C4-2B (cell line): ENCODE data around the gene TAMALIN.
A peak's percentile ranks its signal among the peaks of the same experiment; 100 is the strongest.

ENCODE experiments used
- H3K27ac ChIP-seq: fragments of 450-650 bp; 2 replicates; pipeline ENCODE4 v1.5.1; 2017
- ZFX ChIP-seq: fragments of 450-650 bp; IDR thresholded peaks from 2 replicates; pipeline ENCODE4 v1.6.1; 2017
- TF ChIP-seq, protein P1 (sequence below): fragments of 450-650 bp; conservative IDR thresholded peaks from 2 replicates; pipeline ENCODE4 v1.5.1; 2017; ENCODE audit warnings: mild to moderate bottlenecking

Gene TAMALIN

DNA sequence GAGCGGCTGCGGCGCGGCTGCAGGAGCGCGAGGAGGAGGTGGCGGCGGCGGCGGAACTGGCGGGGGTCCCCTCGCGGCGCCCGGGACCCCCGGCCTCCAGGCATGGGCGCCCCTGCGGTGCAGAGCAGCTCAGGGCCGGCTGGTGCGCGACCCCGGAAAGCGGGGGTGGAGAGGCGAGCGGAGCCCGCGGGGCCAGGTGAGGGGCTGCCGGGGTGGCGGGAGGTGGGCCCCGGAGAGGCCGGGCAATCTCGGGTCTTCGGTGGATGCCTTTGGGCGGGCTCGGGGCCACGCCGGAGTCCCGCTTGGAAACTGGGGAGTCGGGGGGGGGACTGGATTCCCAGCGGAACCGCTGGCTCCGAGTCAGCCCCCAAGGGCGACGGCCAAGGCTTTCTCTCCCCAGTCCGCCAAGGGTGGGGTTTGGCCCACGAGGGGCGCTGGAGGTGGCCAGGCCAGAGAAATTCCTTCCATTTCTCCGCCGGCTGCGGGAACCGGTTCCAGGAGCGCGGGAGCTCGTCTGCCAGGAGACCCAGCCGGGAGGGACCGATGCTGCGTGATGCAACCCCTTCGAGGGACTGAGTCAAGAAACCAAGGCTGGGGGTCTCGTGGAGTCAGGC is 30.6 kb downstream of the TAMALIN start:
- TF ChIP-seq, protein P1, sequence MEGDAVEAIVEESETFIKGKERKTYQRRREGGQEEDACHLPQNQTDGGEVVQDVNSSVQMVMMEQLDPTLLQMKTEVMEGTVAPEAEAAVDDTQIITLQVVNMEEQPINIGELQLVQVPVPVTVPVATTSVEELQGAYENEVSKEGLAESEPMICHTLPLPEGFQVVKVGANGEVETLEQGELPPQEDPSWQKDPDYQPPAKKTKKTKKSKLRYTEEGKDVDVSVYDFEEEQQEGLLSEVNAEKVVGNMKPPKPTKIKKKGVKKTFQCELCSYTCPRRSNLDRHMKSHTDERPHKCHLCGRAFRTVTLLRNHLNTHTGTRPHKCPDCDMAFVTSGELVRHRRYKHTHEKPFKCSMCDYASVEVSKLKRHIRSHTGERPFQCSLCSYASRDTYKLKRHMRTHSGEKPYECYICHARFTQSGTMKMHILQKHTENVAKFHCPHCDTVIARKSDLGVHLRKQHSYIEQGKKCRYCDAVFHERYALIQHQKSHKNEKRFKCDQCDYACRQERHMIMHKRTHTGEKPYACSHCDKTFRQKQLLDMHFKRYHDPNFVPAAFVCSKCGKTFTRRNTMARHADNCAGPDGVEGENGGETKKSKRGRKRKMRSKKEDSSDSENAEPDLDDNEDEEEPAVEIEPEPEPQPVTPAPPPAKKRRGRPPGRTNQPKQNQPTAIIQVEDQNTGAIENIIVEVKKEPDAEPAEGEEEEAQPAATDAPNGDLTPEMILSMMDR, result no peak
- peak; percentile 39; the same call in 1 of the 2 replicates for TF ChIP-seq ZFX
- peak overlapping the region; percentile 80 for H3K27ac ChIP-seq

DNA sequence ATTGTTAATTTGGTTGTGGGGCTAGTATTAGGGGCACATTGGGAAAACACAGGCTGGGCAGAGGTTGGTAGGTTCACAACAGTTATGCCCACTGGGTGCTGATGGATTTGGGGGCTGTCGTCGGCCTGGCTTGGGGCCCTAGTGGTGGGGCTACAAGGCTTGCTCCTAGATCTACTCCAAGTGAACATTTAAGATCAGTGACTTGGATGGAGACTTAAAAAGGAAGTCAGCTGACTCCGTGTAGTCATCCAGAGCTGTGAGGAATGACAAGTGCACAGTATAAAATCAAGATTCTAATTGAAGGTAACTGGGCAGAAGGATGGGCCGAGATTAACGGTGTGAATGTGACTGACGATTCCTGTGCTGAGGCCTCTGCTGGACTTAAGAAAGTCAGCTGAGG is 31.7 kb downstream of the TAMALIN start:
- TF ChIP-seq, protein P1, result no peak
- TF ChIP-seq ZFX, result no peak
- H3K27ac ChIP-seq, result no peak overlapping the region

DNA sequence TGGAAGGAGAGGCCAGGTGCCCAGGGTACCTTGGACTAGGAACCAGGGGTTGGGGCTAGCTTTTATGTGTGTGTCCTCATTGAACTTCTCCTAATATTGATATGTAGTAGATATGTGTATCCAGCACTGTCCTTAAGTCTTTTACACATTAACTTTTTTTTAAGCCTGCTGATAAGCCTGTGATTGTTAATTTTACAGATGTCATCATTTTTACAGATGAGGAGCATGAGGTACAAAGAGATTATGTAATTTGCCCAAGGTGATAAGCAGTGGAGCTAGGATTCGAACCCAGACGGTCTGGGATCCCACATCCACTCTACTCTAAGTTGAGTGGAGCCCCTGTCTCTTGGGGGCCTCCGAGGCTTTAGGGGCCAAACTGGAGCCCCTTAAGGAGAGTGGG is 34.3 kb downstream of the TAMALIN start:
- no peak for TF ChIP-seq ZFX
- TF ChIP-seq, protein P1, result no peak
- H3K27ac ChIP-seq, result no peak overlapping the region

DNA sequence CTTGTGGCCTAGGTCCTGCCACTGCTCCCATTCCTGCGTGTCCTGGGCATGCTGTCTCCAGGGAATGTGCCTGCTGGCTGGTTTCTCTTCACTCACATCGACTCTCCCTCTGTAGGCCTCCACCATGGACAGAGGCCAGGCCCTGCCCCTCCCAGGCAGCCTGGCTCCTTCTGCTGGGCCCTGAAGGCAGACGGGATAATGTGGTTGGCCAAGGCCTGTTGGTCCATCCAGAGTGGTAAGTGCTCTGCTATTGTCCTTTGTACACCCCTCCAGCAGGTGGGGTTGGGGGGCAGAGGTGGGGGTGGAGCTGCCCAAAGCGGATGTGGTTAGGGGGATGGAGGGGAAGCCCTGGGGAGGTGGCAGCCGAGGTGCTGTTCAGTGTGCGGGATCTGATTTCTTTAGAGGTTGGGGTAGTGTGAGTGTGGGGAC is 35.0 kb downstream of the TAMALIN start:
- TF ChIP-seq, protein P1, result no peak
- TF ChIP-seq ZFX, result no peak
- no peak overlapping the region for H3K27ac ChIP-seq

DNA sequence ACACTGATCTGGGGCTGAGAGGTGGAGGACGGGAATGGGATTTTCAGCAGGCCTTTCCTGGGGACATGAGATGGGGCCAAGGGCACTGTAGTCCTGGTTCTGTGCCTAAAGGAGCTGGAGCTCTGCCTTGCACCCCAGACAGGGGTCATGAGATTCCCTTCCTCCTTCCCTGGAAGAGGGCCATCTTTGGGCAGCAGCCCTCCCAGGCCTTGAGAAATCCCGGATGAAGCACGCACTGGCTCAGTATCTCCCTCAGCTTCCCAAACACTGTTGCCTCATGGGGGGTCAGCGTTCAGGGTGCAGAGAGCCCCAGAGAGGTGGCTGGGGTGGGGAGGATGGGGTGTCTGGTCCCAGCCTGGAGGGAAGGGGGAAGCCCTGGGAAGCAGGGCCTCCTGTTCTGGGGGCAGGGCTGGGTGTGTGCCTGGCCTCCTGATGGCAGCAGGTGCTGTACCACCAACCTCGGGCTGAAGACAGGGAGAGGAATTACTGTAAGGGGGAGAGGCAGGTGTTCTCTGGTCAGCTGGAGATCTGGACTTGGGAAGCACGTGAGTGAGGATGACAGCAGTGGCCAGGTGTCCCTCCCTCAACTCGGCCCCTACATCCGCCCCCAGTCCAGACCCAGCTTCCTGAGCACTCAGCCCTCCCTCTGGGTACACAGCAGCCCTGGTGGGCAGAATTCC is 36.1 kb downstream of the TAMALIN start:
- no peak for TF ChIP-seq ZFX
- TF ChIP-seq, protein P1, result no peak
- H3K27ac ChIP-seq, result peak overlapping the region; percentile 72

DNA sequence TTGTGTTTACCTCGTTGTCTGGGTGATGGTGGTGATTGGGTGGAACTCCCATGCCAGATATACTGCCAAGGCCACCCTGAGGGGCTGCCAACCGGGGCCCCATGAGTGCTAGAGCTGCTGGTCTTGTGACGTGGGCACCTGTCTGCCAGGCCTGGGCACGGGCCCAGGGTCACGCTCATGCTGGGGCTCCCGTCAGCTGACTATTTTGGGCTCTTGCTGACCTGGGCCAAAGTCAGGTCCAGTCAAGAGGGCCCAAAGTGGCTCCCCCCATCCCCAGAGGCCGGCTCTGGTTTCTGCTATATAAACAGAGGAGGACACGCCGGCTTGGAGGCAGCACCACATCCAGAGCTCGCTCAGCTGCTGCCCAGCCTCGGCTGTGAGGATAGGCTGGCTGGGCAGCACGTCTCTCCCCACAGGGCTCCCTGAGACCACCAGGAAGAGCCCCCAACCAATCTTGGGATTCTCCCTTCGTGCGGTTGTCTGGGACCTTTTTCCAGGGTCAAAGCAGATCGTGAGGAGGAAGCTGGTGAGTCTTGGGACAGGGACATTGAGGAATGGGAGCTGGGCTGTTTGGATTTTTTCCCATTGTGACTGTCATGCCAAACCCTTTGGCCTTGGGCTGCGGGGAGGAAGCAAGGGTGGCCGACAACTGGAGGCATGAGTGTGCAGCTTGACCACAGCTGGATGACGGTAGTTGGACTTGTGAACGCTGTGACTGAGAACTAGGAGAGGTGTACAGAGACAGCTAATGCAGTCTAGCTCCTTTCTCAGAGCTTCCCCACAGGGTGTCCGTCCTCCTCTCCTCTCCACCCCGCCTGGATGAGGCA is 36.9 kb downstream of the TAMALIN start:
- no peak for TF ChIP-seq ZFX
- H3K27ac ChIP-seq, result peak overlapping the region; percentile 72

DNA sequence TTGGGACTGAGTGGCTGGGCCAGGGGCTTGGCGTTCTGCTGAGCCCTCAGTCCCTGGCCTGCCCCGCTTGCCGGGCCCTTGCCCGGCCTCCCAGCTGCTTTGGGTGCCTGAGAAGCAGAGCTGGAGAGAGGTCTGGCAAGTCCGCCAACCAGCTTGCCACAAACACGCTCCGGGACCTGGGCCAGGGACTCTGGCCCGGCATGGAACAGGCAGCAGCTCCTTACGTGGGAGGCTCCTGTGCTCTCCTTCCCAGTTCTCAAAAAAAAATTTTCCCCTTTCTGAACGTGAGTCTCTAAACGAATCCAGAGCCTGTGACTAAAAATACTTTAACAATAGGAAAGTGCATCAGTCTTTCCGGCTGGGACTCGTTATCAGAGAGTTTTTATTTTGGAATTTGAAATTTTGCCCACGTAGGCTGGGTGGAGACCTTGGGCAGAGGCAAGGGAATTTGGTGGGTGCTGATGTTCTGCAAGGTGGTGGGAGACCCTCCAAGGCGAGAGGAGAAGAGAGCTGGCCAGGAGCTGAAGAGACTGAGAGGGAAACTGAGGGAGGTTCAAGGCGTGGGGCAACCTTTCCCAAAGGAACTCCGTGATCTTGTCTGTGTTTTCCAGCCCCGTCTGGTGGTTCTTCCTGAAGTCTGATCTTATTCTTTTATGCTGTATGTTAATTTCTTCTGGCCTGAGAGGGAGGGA is 37.7 kb downstream of the TAMALIN start:
- peak overlapping the region; percentile 72 for H3K27ac ChIP-seq
- TF ChIP-seq ZFX, result 0 out of 2 replicates have a peak, but pooled peaks have one; percentile 18
- TF ChIP-seq, protein P1, result no peak
